HG03469 (cell line): ENCODE results near the gene NNT.
"Not testable (repeated sequence)": the region's sequence is repeated elsewhere in the genome, so short reads cannot be mapped to it uniquely, and the experiment has no call there.

Experiments
- ATAC-seq: cut with Tn5 transposase; IDR thresholded peaks from one replicate; pipeline ENCODE4 v1.9.1; 2021; ENCODE audit warnings: mild to moderate bottlenecking, moderate library complexity, moderate number of reproducible peaks; ENCODE audit not compliant: unreplicated experiment

Gene NNT

DNA sequence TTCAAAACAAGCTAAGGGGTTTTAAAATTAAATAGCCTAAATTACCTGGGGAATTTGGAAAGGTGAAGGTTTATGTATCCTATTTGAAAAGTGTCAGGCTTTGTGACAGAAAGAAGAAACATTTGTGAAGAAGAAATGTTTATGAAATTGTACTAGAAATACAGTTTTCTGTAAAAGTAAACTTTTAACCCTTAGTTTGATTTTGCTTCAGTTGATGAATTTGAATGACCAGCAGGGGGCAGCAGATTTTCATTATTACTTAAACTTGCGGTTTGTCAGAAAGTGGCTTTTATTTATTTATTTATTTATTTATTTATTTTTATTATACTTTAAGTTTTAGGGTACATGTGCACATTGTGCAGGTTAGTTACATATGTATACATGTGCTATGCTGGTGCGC is 58.1 kb downstream of the NNT start:
- no peak for ATAC-seq

DNA sequence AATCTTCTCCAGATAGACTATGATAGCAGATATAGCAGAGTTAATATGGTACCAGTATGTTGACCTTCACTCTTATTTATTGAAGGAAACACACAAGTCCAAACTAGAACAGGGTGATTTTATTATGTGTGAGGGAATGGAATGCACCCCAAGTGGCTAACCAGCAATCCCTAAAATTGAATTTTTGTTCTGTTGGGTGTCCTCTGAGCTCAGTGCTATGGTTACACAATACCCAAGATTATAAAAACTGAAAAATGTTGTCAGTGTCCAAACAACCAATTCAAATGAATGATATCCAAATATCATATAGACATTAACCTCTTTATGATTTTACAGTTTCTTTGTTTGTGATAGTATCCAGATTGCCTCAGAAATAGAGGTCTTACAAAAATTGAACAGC is 60.9 kb downstream of the NNT start:
- no peak for ATAC-seq

DNA sequence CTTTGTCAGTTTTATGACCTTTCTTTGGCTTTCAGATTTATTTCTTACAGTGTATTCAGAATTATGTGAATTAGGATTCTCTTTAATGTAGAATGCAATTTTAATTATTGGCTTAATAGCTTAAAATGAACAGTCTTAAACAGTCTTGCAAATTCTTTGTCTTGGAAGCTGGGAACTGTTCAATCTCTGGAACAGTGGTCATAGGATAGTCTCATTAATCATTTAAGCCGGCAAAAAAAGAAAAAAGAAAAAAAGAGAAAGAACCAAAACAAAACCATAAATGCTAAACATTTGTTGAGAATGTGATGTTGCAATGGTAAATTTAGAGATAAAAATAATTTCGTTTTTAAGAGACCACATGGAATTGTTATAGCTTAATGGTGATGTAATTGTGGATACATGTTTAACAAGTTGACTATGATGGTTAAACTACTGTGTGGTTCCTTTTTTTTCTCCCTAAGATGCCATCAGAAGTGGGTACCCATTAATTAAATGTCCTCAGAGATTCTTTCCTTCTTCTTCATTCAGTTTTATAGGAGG is 61.6 kb downstream of the NNT start:
- ATAC-seq: no peak

DNA sequence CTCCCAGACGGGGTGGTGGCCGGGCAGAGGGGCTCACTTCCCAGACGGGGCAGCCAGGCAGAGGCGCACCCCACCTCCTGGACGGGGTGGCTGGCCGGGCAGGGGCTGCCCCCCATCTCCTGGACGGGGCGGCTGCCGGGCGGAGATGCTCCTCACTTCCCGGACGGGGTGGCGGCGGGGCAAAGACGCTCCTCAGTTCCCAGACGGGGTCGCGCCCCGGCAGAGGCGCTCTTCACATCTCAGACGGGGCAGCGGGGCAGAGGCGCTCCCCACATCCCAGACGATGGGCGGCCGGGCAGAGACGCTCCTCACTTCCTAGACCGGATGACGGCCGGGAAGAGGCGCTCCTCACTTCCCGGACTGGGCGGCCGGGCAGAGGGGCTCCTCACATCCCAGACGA is 62.8 kb downstream of the NNT start:
- not testable (repeated sequence) for ATAC-seq

DNA sequence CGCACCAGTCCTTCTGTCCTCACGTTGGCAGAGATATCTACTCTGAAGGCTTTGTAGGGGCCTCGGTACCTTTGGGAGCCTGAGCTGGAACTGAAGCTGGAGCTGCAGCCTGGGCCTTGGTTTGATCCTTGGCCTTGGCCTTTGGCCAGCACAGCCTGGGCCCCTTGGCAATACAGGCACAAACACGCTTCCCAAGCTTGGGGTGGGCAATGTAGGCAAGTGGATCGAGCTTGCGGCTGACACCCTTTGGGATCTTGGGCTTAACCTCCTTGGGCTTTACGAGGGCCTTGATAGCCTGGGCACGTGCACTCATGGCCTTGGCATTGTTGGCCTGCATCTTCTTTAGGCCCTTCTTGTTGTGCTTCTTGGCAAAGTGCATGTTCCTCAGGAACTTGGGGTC is 63.7 kb downstream of the NNT start:
- ATAC-seq: not testable (repeated sequence)

GRCh38 chr5:43667379-43667778 is 64.4 kb downstream of the NNT start:
- ATAC-seq: not testable (repeated sequence)

GRCh38 chr5:43674536-43674935 is 71.6 kb downstream of the NNT start:
- no peak for ATAC-seq

DNA sequence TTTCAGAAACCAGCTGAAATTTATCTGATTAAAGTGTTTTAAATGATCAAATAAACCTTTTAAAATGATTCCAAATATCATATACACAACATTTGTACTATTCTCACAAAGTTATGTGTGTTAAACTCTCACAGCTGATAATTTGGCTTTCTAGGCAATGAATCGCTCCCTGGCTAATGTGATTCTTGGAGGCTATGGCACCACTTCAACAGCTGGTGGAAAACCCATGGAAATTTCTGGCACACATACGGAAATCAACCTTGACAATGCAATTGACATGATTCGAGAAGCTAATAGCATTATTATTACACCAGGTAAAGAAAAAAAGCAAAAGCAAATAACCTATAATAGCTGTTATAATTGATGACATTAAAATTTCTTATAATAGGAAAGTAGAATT is 72.4 kb downstream of the NNT start:
- ATAC-seq: no peak

GRCh38 chr5:43676083-43676840 is 73.3 kb downstream of the NNT start:
- ATAC-seq: no peak

DNA sequence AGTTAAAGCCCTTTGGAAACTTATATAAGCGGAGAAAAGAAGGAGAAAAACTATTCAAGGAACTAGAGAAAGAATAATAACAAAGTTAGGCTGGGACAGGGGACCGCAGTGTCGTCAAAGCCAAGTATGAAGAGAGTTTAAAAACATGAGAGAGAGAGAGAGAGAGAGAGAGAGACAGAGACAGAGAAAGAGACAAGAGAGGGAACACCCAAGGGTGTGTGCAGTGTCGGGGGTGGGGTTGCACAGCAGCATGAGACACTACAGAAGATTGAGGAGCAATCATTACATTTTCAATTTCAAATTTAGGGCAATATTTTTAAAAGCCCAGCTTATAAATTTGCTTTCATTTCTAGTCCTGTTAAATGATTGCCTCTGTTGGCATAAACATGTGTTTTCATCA is 74.3 kb downstream of the NNT start:
- ATAC-seq: no peak

GRCh38 chr5:43679214-43679613 is 76.2 kb downstream of the NNT start:
- no peak for ATAC-seq

- ATAC-seq: no peak
Observed at GRCh38 chr5:43680286-43680685, 77.3 kb downstream of the NNT start.

DNA sequence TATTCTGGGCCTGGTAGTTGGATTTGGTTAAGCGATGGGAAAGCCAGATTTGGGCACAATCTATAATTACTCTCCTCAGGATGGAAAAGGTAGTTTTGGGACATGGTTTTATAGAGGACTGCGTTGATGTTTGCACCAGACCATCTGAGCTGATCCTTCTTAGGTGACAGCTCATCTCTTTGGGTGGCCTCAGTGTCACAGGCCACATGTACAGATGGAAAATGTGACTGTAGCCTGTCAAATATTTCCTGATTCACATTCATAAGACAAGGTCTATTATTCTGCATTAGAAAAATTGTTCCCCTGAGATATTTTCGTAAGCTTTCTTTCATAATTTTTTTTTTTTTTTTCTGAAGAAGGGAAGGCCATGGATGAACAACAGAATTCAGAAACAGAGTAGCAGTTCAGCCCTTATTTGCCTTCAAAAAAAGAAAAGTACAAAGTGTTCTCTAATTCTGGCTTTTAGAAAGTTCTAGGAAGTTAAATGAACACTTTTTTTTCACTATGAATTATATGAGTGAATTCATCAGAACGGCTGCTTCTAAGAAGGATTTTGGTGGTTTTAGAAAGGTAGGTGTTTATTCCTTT is 81.0 kb downstream of the NNT start:
- no peak for ATAC-seq

DNA sequence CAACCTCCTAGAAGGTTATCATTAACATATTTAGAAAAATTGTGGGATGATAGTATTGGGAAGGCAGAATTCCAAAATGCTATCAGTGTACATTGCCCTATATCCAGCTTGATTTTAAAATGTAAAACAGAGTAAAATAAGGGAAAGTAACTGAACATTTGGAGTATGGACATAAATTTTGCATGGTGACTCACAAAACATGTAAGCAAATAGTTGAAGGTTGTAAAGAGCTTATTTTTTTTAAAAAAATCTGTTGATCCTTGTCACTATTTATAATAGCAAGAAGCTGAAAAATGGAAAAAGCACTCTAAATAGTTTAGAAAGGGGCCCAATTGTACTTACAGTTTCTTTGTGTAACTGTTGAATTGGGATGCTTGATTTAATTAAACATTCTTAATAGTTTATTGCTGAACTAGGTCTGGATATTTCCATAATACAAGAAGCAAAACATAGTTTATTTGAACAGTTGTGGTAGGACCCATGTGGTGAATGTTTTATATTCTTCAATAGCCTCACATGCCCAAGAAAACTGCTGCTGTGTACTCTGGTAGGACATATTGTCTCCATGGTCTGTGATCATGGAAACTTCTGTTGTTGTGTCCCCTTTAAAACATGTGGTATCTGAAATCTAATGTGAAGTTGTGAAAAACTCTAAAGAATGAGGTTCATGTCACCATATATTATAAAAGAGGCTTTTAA is 82.4 kb downstream of the NNT start:
- ATAC-seq: no peak

DNA sequence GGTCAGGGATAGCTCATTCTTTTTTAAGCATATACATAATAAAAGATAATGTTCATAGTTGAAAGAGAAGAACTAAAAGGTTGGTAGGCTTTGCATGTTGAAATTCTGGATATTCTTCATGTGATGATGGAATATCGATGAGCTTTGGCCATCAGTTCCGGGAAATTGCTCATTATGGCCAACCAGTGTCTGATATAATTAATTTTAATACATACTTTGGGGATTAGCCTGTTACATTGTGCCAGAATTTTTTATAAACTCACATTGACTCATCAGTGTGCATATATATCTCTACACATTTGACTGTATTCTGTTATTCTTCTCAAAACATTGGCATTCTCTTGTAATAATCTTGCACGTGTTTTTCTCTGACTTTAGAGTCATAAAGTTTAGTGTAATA is 84.3 kb downstream of the NNT start:
- no peak for ATAC-seq

GRCh38 chr5:43691275-43691674 is 88.3 kb downstream of the NNT start:
- ATAC-seq: no peak

GRCh38 chr5:43691893-43692292 is 88.9 kb downstream of the NNT start:
- no peak for ATAC-seq

GRCh38 chr5:43693411-43693810 is 90.4 kb downstream of the NNT start:
- ATAC-seq: no peak

DNA sequence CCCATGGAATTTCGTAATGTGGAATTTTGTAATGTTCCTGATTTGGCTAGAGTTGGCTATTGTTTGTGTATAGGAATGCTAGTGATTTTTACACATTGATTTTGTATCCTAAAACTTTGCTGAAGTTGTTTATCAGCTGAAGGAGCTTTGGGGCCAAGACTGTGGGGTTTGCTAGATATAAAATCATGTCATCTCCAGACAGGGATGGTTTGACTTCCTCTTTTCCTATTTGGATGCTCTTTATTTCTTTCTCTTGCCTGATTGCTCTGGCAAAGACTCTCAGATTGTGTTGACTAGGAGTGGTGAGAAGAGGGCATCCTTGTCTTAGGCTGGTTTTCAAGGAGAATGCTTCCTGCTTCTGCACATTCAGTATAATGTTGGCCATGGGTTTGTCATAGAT is 91.0 kb downstream of the NNT start:
- no peak for ATAC-seq

- not testable (repeated sequence) for ATAC-seq
Observed at GRCh38 chr5:43696444-43696843, 93.5 kb downstream of the NNT start.

DNA sequence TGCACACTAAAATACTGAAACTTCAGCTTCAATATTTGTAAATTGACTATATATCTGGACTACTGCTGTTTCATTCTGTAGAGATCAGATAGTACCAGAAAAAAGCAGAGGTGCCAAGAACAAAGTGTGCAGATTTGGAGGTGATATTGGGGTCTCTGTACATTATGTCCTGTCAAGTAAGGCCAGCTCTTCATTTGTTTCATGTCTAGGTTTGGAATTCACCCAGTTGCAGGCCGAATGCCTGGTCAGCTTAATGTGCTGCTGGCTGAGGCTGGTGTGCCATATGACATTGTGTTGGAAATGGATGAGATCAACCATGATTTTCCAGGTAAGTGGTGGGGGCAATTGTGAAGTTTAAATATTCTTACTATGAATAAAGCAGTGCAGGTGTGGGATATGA is 96.9 kb downstream of the NNT start:
- ATAC-seq: no peak

- no peak for ATAC-seq
Observed at GRCh38 chr5:43700601-43701000, 97.6 kb downstream of the NNT start.
